Stimulated activated CD8-positive, alpha-beta memory T cell treated with anti-CD3 and anti-CD28 coated beads, Interleukin-15, amount 100 ng/mL, for 24 hours (primary cell): ENCODE data around the gene UBE2F.

ENCODE experiments used
- DNase-seq: peaks from one replicate; pipeline ENCODE4 v3.0.0-alpha.2; 2020; ENCODE audit warnings: low read depth

The UBE2F gene

GRCh38 chr2:238081150-238081549, 114.3 kb downstream of the UBE2F start:
- DNase-seq, result no peak

GRCh38 chr2:238081561-238081960, 114.7 kb downstream of the UBE2F start:
- no peak for DNase-seq

GRCh38 chr2:238082151-238082550, 115.3 kb downstream of the UBE2F start:
- no peak for DNase-seq

GRCh38 chr2:238082827-238083226, 116.0 kb downstream of the UBE2F start:
- no peak for DNase-seq

GRCh38 chr2:238083919-238084318, 117.1 kb downstream of the UBE2F start:
- DNase-seq, result no peak

GRCh38 chr2:238084761-238085160, 117.9 kb downstream of the UBE2F start:
- DNase-seq, result no peak

GRCh38 chr2:238085899-238086298, 119.1 kb downstream of the UBE2F start:
- no peak for DNase-seq

GRCh38 chr2:238087211-238087610, 120.4 kb downstream of the UBE2F start:
- no peak for DNase-seq

- DNase-seq, result no peak
Measured at GRCh38 chr2:238090887-238091286, 124.1 kb downstream of the UBE2F start.

GRCh38 chr2:238091436-238092060, 124.7 kb downstream of the UBE2F start:
- DNase-seq, result no peak
